ENCODE measurements around the gene DPEP2NB.

The DPEP2NB gene

GRCh38 chr16:67992661-67993206 lies 23.0 kb downstream of the DPEP2NB start:
- Histone ChIP-seq H3K4me3 (ENCODE audit: low read length, poor library complexity, severe bottlenecking) (no peak overlapping the region), H4K20me1 (ENCODE audit: insufficient read depth, low read length, poor library complexity, severe bottlenecking) (no peaks in the 10 kb centered on the region), H3K79me2 (ENCODE audit: insufficient read depth, low read length) (no peaks in the 10 kb centered on the region), H3F3A (ENCODE audit: low read depth) (no peaks in the 10 kb centered on the region), H2AFZ (ENCODE audit: low read length) (no peak overlapping the region; the same call in 1 of the 2 replicates), H3K9me2 (replicated peaks; ENCODE audit: low read depth, low read length) (no peaks in the 10 kb centered on the region), H3K27me3 (ENCODE audit: insufficient read depth, low read length, poor library complexity, severe bottlenecking) (no peaks in the 10 kb centered on the region), H3K36me3 (ENCODE audit: insufficient read depth, low read length) (no peaks in the 10 kb centered on the region), H3K9ac (ENCODE audit: low read depth, low read length, poor library complexity, severe bottlenecking) (no peak overlapping the region), H3K9me3 (ENCODE audit: insufficient read depth, low read depth, low read length) (no peaks in the 10 kb centered on the region), H3K4me2 (ENCODE audit: low read depth, low read length, poor library complexity, severe bottlenecking) (peak overlapping the region; percentile 51), H3K4me1 (ENCODE audit: insufficient read depth, low read length, poor library complexity, severe bottlenecking) (peaks cover 7% of the 10 kb centered on the region)
- no peak for TF ChIP-seq EZH2phosphoT487 (IDR thresholded peaks at IDR 0.05; ENCODE audit: borderline replicate concordance)
- TF ChIP-seq, protein P1, sequence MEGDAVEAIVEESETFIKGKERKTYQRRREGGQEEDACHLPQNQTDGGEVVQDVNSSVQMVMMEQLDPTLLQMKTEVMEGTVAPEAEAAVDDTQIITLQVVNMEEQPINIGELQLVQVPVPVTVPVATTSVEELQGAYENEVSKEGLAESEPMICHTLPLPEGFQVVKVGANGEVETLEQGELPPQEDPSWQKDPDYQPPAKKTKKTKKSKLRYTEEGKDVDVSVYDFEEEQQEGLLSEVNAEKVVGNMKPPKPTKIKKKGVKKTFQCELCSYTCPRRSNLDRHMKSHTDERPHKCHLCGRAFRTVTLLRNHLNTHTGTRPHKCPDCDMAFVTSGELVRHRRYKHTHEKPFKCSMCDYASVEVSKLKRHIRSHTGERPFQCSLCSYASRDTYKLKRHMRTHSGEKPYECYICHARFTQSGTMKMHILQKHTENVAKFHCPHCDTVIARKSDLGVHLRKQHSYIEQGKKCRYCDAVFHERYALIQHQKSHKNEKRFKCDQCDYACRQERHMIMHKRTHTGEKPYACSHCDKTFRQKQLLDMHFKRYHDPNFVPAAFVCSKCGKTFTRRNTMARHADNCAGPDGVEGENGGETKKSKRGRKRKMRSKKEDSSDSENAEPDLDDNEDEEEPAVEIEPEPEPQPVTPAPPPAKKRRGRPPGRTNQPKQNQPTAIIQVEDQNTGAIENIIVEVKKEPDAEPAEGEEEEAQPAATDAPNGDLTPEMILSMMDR (conservative IDR thresholded peaks at IDR 0.05; ENCODE audit: low read length): no peak

- Histone ChIP-seq H3K79me2 (ENCODE audit: insufficient read depth, low read length) (no peaks in the 10 kb centered on the region), H3K27me3 (ENCODE audit: insufficient read depth, low read length, poor library complexity, severe bottlenecking) (no peaks in the 10 kb centered on the region), H3K36me3 (ENCODE audit: insufficient read depth, low read length) (no peaks in the 10 kb centered on the region), H3K9ac (ENCODE audit: low read depth, low read length, poor library complexity, severe bottlenecking) (no peak overlapping the region), H3K4me1 (ENCODE audit: insufficient read depth, low read length, poor library complexity, severe bottlenecking) (peaks cover 10% of the 10 kb centered on the region), H4K20me1 (ENCODE audit: insufficient read depth, low read length, poor library complexity, severe bottlenecking) (no peaks in the 10 kb centered on the region), H3K4me3 (ENCODE audit: low read length, poor library complexity, severe bottlenecking) (no peak overlapping the region), H3K9me2 (replicated peaks; ENCODE audit: low read depth, low read length) (no peaks in the 10 kb centered on the region), H3K4me2 (ENCODE audit: low read depth, low read length, poor library complexity, severe bottlenecking) (no peak overlapping the region), H3F3A (ENCODE audit: low read depth) (no peaks in the 10 kb centered on the region), H3K9me3 (ENCODE audit: insufficient read depth, low read depth, low read length) (no peaks in the 10 kb centered on the region), H2AFZ (ENCODE audit: low read length) (no peak overlapping the region)
- TF ChIP-seq, protein P1 (conservative IDR thresholded peaks at IDR 0.05; ENCODE audit: low read length): no peak
- TF ChIP-seq EZH2phosphoT487 (IDR thresholded peaks at IDR 0.05; ENCODE audit: borderline replicate concordance): no peak
These were observed 25.7 kb downstream of the DPEP2NB start for GRCh38 chr16:67990018-67990386.

- no peaks in the 10 kb centered on the region for H3F3A ChIP-seq (ENCODE audit: low read depth)
- H2AFZ ChIP-seq (ENCODE audit: low read length): no peak overlapping the region
- H3K9me3 ChIP-seq (ENCODE audit: insufficient read depth, low read depth, low read length): no peaks in the 10 kb centered on the region
- peaks cover 15% of the 10 kb centered on the region for H3K4me1 ChIP-seq (ENCODE audit: insufficient read depth, low read length, poor library complexity, severe bottlenecking)
- H3K9ac ChIP-seq (ENCODE audit: low read depth, low read length, poor library complexity, severe bottlenecking): no peak overlapping the region
- no peak overlapping the region for H3K4me2 ChIP-seq (ENCODE audit: low read depth, low read length, poor library complexity, severe bottlenecking)
- H3K27me3 ChIP-seq (ENCODE audit: insufficient read depth, low read length, poor library complexity, severe bottlenecking): no peaks in the 10 kb centered on the region
- no peak overlapping the region for H3K4me3 ChIP-seq (ENCODE audit: low read length, poor library complexity, severe bottlenecking)
- H3K36me3 ChIP-seq (ENCODE audit: insufficient read depth, low read length): no peaks in the 10 kb centered on the region
- no peaks in the 10 kb centered on the region for H4K20me1 ChIP-seq (ENCODE audit: insufficient read depth, low read length, poor library complexity, severe bottlenecking)
- no peaks in the 10 kb centered on the region for H3K9me2 ChIP-seq (replicated peaks; ENCODE audit: low read depth, low read length)
- H3K79me2 ChIP-seq (ENCODE audit: insufficient read depth, low read length): no peaks in the 10 kb centered on the region
- TF ChIP-seq, protein P1 (conservative IDR thresholded peaks at IDR 0.05; ENCODE audit: low read length): no peak
- TF ChIP-seq EZH2phosphoT487 (IDR thresholded peaks at IDR 0.05; ENCODE audit: borderline replicate concordance): no peak
These were observed 26.2 kb downstream of the DPEP2NB start for GRCh38 chr16:67989322-67990017.

Measured in Loucy (cell line).